ENCODE results near the gene C6orf120. TPM values are rescaled to one million over a fixed set of nuclear protein-coding genes. Genes with fewer than 3 reads are reported as not detected.

The C6orf120 gene
- total and polyA plus RNA-seq, 2 of the 13 experiments (the other 11 are each of a cell fraction or from before 2014, with no cell fraction given) = 21.7 to 29.9 TPM

DNA sequence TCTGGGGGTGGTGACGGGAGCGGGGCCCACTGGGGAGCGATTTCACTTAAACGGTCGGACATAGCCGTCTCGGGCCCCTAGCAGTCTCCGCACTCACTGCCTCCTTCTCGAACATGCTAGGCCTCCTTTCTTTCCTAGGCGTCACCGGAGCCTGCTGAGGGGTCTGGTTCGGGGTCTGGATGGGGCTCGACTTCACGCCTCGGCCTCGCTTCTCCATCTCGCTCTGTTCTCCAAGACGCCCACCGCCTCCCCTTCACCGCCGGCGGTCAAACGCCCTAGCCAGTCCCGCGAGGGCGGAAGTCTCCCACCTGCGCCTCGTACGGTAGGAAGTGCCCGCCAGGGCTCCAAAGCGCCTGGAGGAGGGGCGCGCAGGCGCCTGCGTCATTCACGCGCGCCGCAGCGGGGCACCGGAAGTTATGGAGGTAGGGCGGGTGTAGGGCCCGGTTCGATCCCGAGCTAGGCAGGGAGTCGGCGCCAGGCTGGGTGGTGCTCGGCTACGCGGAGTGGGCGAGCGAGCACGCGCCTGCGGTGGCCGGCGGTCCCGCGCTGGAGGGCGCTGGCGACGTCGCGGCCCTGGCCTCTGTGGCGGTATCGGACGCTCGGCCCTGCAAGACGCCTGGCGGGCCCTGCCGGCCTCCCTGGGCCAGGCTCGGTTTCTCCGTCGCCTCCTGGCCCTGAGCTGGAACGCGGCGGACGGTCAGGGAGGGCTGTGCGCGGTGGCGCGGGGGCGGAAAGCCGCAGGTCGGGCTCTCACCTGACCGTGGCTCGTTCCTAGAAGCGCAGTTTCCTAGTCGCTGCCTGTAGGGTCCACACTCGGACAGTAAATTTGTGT is 49.5 kb downstream of the C6orf120 start, which contains the start of the genes DYNLT2 and ERMARD (continued):
- TF ChIP-seq, protein P1, sequence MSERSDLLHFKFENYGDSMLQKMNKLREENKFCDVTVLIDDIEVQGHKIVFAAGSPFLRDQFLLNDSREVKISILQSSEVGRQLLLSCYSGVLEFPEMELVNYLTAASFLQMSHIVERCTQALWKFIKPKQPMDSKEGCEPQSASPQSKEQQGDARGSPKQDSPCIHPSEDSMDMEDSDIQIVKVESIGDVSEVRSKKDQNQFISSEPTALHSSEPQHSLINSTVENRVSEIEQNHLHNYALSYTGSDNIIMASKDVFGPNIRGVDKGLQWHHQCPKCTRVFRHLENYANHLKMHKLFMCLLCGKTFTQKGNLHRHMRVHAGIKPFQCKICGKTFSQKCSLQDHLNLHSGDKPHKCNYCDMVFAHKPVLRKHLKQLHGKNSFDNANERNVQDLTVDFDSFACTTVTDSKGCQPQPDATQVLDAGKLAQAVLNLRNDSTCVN (CRISPR knock-in tag; IDR thresholded peaks at IDR 0.05; ENCODE audit: borderline replicate concordance) = peak; percentile 88
- TF ChIP-seq ZFP36L2 (CRISPR knock-in tag; IDR thresholded peaks at IDR 0.05) (0 out of 2 replicates have a peak, but pooled peaks have one; percentile 27), GABPA (IDR thresholded peaks at IDR 0.05; ENCODE audit: low read depth, low read length) (peak; percentile 93), GABPA (CRISPR knock-in tag; IDR thresholded peaks at IDR 0.05; ENCODE audit: low read depth) (peak; percentile 95), MIER3 (CRISPR knock-in tag; IDR thresholded peaks at IDR 0.05; ENCODE audit: borderline replicate concordance) (peak; percentile 78; the same call in 1 of the 2 replicates), AGO1 (IDR thresholded peaks at IDR 0.05; ENCODE audit: low read depth, low read length, poor library complexity, severe bottlenecking) (peak; percentile 50), SP1 (IDR thresholded peaks at IDR 0.05) (no peak), SP1 (CRISPR knock-in tag; IDR thresholded peaks at IDR 0.05) (peak; percentile 73; the same call in 1 of the 2 replicates), ZNF556 (CRISPR knock-in tag; IDR thresholded peaks at IDR 0.05; ENCODE audit: borderline replicate concordance) (peak; percentile 97; the same call in 1 of the 2 replicates), ZNF17 (CRISPR knock-in tag; IDR thresholded peaks at IDR 0.05) (0 out of 2 replicates have a peak, but pooled peaks have one; percentile 78), EP300 (IDR thresholded peaks at IDR 0.05; ENCODE audit: low read depth in 2 of 2, low read length in 2 of 2) (peak in 1 of 2 experiments; percentile 68; a peak in 3 of 4 replicates), EP300 (CRISPR knock-in tag; IDR thresholded peaks at IDR 0.05; ENCODE audit: borderline replicate concordance) (peak; percentile 53; the same call in 1 of the 2 replicates), ZSCAN25 (CRISPR knock-in tag; IDR thresholded peaks at IDR 0.05) (peak; percentile 93), DNMT3B (CRISPR knock-in tag; conservative IDR thresholded peaks at IDR 0.05) (no peak), ARHGAP35 (CRISPR knock-in tag; IDR thresholded peaks at IDR 0.05; ENCODE audit: borderline replicate concordance) (peak; percentile 97; the same call in 1 of the 2 replicates), ZNF225 (CRISPR knock-in tag; IDR thresholded peaks at IDR 0.05) (peak; percentile 98; the same call in 1 of the 2 replicates), JUND (CRISPR knock-in tag; IDR thresholded peaks at IDR 0.05) (peak; percentile 85), ZNF616 (CRISPR knock-in tag; IDR thresholded peaks at IDR 0.05; ENCODE audit: low read depth) (peak; percentile 92; the same call in 1 of the 2 replicates), TAF1 (CRISPR knock-in tag; IDR thresholded peaks at IDR 0.05) (peak; percentile 90), CENPX (CRISPR knock-in tag; IDR thresholded peaks at IDR 0.05) (no peak), PHF8 (CRISPR knock-in tag; IDR thresholded peaks at IDR 0.05) (peak; percentile 96)
- TF ChIP-seq, protein P2, sequence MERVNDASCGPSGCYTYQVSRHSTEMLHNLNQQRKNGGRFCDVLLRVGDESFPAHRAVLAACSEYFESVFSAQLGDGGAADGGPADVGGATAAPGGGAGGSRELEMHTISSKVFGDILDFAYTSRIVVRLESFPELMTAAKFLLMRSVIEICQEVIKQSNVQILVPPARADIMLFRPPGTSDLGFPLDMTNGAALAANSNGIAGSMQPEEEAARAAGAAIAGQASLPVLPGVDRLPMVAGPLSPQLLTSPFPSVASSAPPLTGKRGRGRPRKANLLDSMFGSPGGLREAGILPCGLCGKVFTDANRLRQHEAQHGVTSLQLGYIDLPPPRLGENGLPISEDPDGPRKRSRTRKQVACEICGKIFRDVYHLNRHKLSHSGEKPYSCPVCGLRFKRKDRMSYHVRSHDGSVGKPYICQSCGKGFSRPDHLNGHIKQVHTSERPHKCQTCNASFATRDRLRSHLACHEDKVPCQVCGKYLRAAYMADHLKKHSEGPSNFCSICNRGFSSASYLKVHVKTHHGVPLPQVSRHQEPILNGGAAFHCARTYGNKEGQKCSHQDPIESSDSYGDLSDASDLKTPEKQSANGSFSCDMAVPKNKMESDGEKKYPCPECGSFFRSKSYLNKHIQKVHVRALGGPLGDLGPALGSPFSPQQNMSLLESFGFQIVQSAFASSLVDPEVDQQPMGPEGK (CRISPR knock-in tag; IDR thresholded peaks at IDR 0.05) = peak; percentile 91
- TF ChIP-seq, protein P3, sequence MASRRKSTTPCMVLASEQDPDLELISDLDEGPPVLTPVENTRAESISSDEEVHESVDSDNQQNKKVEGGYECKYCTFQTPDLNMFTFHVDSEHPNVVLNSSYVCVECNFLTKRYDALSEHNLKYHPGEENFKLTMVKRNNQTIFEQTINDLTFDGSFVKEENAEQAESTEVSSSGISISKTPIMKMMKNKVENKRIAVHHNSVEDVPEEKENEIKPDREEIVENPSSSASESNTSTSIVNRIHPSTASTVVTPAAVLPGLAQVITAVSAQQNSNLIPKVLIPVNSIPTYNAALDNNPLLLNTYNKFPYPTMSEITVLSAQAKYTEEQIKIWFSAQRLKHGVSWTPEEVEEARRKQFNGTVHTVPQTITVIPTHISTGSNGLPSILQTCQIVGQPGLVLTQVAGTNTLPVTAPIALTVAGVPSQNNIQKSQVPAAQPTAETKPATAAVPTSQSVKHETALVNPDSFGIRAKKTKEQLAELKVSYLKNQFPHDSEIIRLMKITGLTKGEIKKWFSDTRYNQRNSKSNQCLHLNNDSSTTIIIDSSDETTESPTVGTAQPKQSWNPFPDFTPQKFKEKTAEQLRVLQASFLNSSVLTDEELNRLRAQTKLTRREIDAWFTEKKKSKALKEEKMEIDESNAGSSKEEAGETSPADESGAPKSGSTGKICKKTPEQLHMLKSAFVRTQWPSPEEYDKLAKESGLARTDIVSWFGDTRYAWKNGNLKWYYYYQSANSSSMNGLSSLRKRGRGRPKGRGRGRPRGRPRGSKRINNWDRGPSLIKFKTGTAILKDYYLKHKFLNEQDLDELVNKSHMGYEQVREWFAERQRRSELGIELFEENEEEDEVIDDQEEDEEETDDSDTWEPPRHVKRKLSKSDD (CRISPR knock-in tag; IDR thresholded peaks at IDR 0.05; ENCODE audit: low read depth) = peak; percentile 97
- TF ChIP-seq, protein P4, sequence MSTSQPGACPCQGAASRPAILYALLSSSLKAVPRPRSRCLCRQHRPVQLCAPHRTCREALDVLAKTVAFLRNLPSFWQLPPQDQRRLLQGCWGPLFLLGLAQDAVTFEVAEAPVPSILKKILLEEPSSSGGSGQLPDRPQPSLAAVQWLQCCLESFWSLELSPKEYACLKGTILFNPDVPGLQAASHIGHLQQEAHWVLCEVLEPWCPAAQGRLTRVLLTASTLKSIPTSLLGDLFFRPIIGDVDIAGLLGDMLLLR (CRISPR knock-in tag; IDR thresholded peaks at IDR 0.05) = peak; percentile 64; the same call in 1 of the 2 replicates
